Muscle of leg (tissue), 9 donors: ENCODE data around the gene ILF3. TPM values are rescaled to one million over a fixed set of nuclear protein-coding genes. Genes with fewer than 3 reads are reported as not detected.

Experiments used
- polyA plus RNA-seq, 8 donors: library from polyadenylated mRNA; unstranded; fragments of 120-200 nt; gene quantifications; one replicate each; pipeline versions ENCODE4 v1.2.1 to v1.2.3, GENCODE V29; 2013; ENCODE audit warnings: inconsistent platforms in 1 of 8, low replicate concordance in 1 of 8; ENCODE audit not compliant: insufficient read length in 8 of 8, insufficient read depth in 1 of 8
- total RNA-seq: library from RNA; stranded (reverse); fragments of 120-200 nt; gene quantifications from one replicate; pipeline ENCODE4 v1.2.4, GENCODE V29; 2013

The ILF3 gene
- total and polyA plus RNA-seq, 9 donors = 72.9 to 210 (median 178) TPM

Other genes with a start within 250 kb of the ILF3 start
- 1.2 TPM for gene PDE4A, start 233.8 kb upstream of the ILF3 start, total RNA-seq
- gene PDE4A, start 233.8 kb upstream of the ILF3 start, polyA plus RNA-seq = 1 to 10 TPM; 2.1 to 4.0 (median 3.1) TPM
- gene KEAP1, start 151.0 kb upstream of the ILF3 start, total RNA-seq = 55.2 TPM
- 10 to 100 TPM; 58.2 to 75.0 (median 69.6) TPM for gene KEAP1, start 151.0 kb upstream of the ILF3 start, polyA plus RNA-seq
- gene S1PR5, start 136.9 kb upstream of the ILF3 start, total RNA-seq = 0.75 TPM
- gene S1PR5, start 136.9 kb upstream of the ILF3 start, polyA plus RNA-seq = 1 to 10 TPM in 5 of 8 donors, under 1 TPM in 3; 0.67 to 2.2 (median 1.4) TPM
- gene ATG4D, start 110.4 kb upstream of the ILF3 start, total RNA-seq = 16.4 TPM
- 10 to 100 TPM; 18.1 to 25.6 (median 24.9) TPM for gene ATG4D, start 110.4 kb upstream of the ILF3 start, polyA plus RNA-seq
- gene KRI1, start 88.3 kb upstream of the ILF3 start, total RNA-seq = 8.5 TPM
- gene KRI1, start 88.3 kb upstream of the ILF3 start, polyA plus RNA-seq = 10 to 100 TPM; 22.5 to 29.0 (median 25.9) TPM
- gene CDKN2D, start 85.4 kb upstream of the ILF3 start, total RNA-seq = 6.8 TPM
- 10 to 100 TPM; 14.5 to 19.5 (median 16.5) TPM for gene CDKN2D, start 85.4 kb upstream of the ILF3 start, polyA plus RNA-seq
- gene AP1M2, start 67.0 kb upstream of the ILF3 start, total RNA-seq = 0.27 TPM
- gene AP1M2, start 67.0 kb upstream of the ILF3 start, polyA plus RNA-seq = 1 to 10 TPM in 2 of 8 donors, under 1 TPM in 4, not detected in 2; 0.20 to 4.0 (median 0.60) TPM
- 64.6 TPM for gene SLC44A2, start 28.8 kb upstream of the ILF3 start, total RNA-seq
- 100 to 1,000 TPM; 114 to 153 (median 142) TPM for gene SLC44A2, start 28.8 kb upstream of the ILF3 start, polyA plus RNA-seq
- 25.1 TPM for gene QTRT1, start 47.1 kb downstream of the ILF3 start, total RNA-seq
- 10 to 100 TPM; 27.2 to 44.5 (median 35.1) TPM for gene QTRT1, start 47.1 kb downstream of the ILF3 start, polyA plus RNA-seq
- 49.9 TPM for gene DNM2, start 63.7 kb downstream of the ILF3 start, total RNA-seq
- 10 to 100 TPM; 56.9 to 81.7 (median 71.0) TPM for gene DNM2, start 63.7 kb downstream of the ILF3 start, polyA plus RNA-seq
- gene TMED1, start 181.9 kb downstream of the ILF3 start, total RNA-seq = 44.1 TPM
- 10 to 100 TPM; 33.8 to 48.8 (median 40.3) TPM for gene TMED1, start 181.9 kb downstream of the ILF3 start, polyA plus RNA-seq
- gene C19orf38, start 194.1 kb downstream of the ILF3 start, total RNA-seq = 5.6 TPM
- gene C19orf38, start 194.1 kb downstream of the ILF3 start, polyA plus RNA-seq = 1 to 10 TPM; 2.3 to 4.6 (median 4.1) TPM
- gene CARM1, start 217.2 kb downstream of the ILF3 start, total RNA-seq = 21.4 TPM
- gene CARM1, start 217.2 kb downstream of the ILF3 start, polyA plus RNA-seq = 10 to 100 TPM; 51.3 to 72.1 (median 65.0) TPM